ENCODE results near the gene NDUFB10. TPM values are rescaled to one million over a fixed set of nuclear protein-coding genes. Genes with fewer than 3 reads are reported as not detected.

The NDUFB10 gene
- total RNA-seq, 2 donors from 2014 or later: 39.2 to 86.1 TPM

DNA sequence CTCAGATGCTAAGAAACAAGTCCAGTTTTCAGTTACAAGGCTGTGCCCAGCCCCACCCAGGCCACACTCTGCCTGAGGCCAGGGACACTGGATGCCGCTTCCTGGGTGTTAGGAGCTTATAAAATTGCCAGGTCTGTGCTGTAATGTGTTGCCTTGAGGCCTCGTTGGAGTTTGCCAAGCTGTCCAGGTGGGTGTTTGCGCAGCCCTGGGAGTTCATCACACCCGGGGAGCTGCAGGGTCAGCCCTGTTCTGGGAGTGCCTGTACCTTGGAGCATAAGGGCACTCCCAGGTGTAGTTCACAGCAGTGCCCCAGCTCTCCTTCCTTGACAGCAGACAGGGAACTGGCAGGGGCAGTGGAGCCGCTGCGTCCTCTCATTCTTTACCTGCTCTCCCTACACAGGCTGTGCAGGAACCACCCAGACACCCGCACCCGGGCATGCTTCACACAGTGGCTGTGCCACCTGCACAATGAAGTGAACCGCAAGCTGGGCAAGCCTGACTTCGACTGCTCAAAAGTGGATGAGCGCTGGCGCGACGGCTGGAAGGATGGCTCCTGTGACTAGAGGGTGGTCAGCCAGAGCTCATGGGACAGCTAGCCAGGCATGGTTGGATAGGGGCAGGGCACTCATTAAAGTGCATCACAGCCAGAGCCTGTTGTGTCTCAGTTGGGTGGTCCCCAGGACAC lies 26.3 kb downstream of the NDUFB10 start:
- Histone ChIP-seq H3K4me3 (no peak overlapping the region), H3K4me1 (peaks cover 61% of the 10 kb centered on the region), H3K36me3 (replicated peaks in 1 of 2; ENCODE audit: insufficient read depth in 1 of 2, low read depth in 2 of 2) (peaks cover 0 to 2% of the 10 kb centered on the region in 2 donors), H3K9me3 (no peaks in the 10 kb centered on the region), H3K27ac (no peak overlapping the region), H3K27me3 (peaks cover 0 to 14% of the 10 kb centered on the region in 2 donors)
- TF ChIP-seq POLR2A (IDR thresholded peaks at IDR 0.05): no peak
- TF ChIP-seq, protein P1, sequence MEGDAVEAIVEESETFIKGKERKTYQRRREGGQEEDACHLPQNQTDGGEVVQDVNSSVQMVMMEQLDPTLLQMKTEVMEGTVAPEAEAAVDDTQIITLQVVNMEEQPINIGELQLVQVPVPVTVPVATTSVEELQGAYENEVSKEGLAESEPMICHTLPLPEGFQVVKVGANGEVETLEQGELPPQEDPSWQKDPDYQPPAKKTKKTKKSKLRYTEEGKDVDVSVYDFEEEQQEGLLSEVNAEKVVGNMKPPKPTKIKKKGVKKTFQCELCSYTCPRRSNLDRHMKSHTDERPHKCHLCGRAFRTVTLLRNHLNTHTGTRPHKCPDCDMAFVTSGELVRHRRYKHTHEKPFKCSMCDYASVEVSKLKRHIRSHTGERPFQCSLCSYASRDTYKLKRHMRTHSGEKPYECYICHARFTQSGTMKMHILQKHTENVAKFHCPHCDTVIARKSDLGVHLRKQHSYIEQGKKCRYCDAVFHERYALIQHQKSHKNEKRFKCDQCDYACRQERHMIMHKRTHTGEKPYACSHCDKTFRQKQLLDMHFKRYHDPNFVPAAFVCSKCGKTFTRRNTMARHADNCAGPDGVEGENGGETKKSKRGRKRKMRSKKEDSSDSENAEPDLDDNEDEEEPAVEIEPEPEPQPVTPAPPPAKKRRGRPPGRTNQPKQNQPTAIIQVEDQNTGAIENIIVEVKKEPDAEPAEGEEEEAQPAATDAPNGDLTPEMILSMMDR (IDR thresholded peaks at IDR 0.05): no peak
- ATAC-seq: no peak
- intact Hi-C loops (cut with DNase I): no loop called here
- 88 to 100% methylated on average over 2 to 12 of the region's 14 CpGs for WGBS, 2 donors
- DNase-seq: no peak

DNA sequence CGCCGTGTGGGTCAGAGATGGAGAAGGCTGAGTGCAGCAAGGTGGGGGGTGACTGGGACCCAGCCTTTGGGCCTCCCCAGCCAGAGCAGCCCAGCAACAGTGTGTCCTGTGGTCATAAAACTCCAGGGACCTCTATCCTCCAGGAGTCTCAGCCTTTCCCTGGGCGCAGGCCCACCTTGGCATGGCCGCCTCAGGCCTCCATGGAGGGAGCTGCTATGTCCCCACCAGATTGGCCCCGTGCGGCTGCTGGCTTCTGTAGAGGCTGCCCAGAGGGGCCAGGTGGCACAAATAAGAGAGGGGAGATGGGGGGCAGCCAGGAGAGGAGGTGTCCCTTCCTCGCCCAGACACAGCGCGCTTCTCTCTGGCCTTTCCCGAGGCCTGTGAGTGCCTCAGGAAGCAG lies 27.9 kb downstream of the NDUFB10 start:
- ATAC-seq: no peak
- Histone ChIP-seq H3K4me1 (peaks cover 60% of the 10 kb centered on the region), H3K4me3 (no peak overlapping the region), H3K27ac (no peak overlapping the region), H3K36me3 (replicated peaks in 1 of 2; ENCODE audit: insufficient read depth in 1 of 2, low read depth in 2 of 2) (peaks cover 0 to 2% of the 10 kb centered on the region in 2 donors), H3K27me3 (peaks cover 0 to 19% of the 10 kb centered on the region in 2 donors), H3K9me3 (no peaks in the 10 kb centered on the region)
- intact Hi-C loops (cut with DNase I): no loop called here
- DNase-seq: no peak
- 93 to 94% methylated on average over 10 of the region's 10 CpGs for WGBS, 2 donors
- no peak for TF ChIP-seq POLR2A (IDR thresholded peaks at IDR 0.05)
- TF ChIP-seq, protein P1 (IDR thresholded peaks at IDR 0.05): no peak

DNA sequence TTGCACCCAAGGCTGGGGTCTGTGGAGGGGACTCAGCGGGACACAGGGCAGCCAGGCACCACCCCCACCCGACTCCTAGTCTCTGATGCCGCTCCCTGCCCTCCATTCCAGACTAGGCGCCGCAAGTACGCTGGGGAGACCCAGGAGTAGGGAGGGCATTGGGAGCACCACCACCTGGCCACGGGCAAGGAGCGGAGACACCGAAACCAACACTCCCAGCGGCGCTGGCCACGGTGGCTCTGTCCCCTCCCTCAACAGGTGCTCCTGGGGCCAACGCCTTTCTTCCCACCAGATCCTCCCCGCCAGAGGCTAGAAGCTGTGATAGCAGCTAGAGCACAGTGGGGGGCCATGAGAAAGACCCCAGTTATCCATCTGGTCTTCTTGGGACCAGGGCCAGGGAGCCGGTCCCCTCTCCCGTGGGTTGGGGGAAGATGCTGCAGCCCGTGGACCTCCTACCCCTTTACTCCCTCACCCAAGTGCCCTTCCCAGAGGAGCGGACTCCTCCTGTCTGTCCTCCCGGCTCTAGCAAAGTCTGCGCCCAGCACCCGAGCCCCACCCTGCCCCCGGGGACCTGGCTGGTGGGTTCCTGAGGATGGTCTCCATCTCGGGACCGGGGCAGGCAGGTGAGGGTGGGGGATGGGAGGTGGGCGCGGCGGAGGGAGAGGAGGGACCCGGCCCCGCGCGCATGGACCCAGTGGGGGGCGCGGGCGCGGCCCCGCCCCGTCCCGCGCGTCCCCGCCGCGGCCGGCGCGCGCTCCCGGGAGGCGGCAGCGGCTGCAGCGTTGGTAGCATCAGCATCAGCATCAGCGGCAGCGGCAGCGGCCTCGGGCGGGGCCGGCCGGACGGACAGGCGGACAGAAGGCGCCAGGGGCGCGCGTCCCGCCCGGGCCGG lies 30.1 kb downstream of the NDUFB10 start, which contains the start of gene SYNGR3:
SYNGR3 (plus strand) TSS at position 762 of the 892 bp plus-strand sequence. CDS start 133 bp downstream, outside the sequence.
- Histone ChIP-seq H3K27me3 (peaks cover 0 to 19% of the 10 kb centered on the region in 2 donors), H3K27ac (no peak within 1 kb of the TSS), H3K4me3 (no peak within 1 kb of the TSS), H3K4me1 (peaks cover 46% of the 10 kb centered on the region), H3K36me3 (replicated peaks in 1 of 2; ENCODE audit: insufficient read depth in 1 of 2, low read depth in 2 of 2) (peaks cover 0 to 2% of the 10 kb centered on the region in 2 donors), H3K9me3 (no peaks in the 10 kb centered on the region)
- intact Hi-C loops (cut with DNase I): no loop called here
- DNase-seq (peak in 1 of 4 donors; percentile 71), ATAC-seq (no peak)
- TF ChIP-seq, protein P1 (IDR thresholded peaks at IDR 0.05): no peak
- no peak for TF ChIP-seq POLR2A (IDR thresholded peaks at IDR 0.05)
- 3 to 9% methylated on average over 10 to 64 of the region's 67 CpGs for WGBS, 2 donors

DNA sequence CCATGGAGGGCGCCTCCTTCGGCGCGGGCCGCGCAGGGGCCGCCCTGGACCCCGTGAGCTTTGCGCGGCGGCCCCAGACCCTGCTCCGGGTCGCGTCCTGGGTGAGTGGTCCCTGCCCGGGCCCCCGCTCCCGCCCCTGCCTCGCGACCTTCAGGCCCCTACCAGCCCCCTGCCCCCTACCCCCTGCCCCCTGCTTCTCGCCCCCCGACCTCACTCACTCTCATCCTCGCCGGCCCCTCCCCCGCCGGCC lies 30.7 kb downstream of the NDUFB10 start:
- DNase-seq (no peak), ATAC-seq (no peak)
- peaks cover 41% of the 10 kb centered on the region for H3K4me1 ChIP-seq
- WGBS, 2 donors: 1 to 2% methylated on average over 9 to 15 of the region's 25 CpGs
- intact Hi-C loops (cut with DNase I): no loop called here
- no peaks in the 10 kb centered on the region for H3K9me3 ChIP-seq
- peaks cover 0 to 19% of the 10 kb centered on the region in 2 donors for H3K27me3 ChIP-seq
- no peak for TF ChIP-seq POLR2A (IDR thresholded peaks at IDR 0.05)
- TF ChIP-seq, protein P1 (IDR thresholded peaks at IDR 0.05): no peak
- H3K36me3 ChIP-seq (replicated peaks in 1 of 2; ENCODE audit: insufficient read depth in 1 of 2, low read depth in 2 of 2): peaks cover 0 to 2% of the 10 kb centered on the region in 2 donors
- H3K4me3 ChIP-seq: no peak overlapping the region
- no peak overlapping the region for H3K27ac ChIP-seq

Data from body of pancreas (tissue), 4 donors.